Endothelial cell of umbilical vein (primary cell): ENCODE measurements around the gene CMC2. TPM values are rescaled to one million over a fixed set of nuclear protein-coding genes. Genes with fewer than 3 reads are reported as not detected.
A peak's percentile ranks its signal among the peaks of the same experiment; 100 is the strongest.

Experiments used
- BruUV-seq: library from RNA; stranded (reverse); fragments of 400-500 nt; replicated peaks from 2 replicates; lab custom pipeline; 2021; lab: Mats Ljungman, UMichigan
- CTCF ChIA-PET: fragments of 300-600, 350-600 bp; sonication (Branson Sonifier 250); formaldehyde crosslinking; loops from one replicate; lab custom pipeline; 2021; ENCODE audit warnings: antibody characterized with exemption, inconsistent platforms; lab: Charles Lee
- POLR2A ChIA-PET: fragments of 300-600, 350-600 bp; sonication (Branson Sonifier 250); formaldehyde crosslinking; loops from one replicate; lab custom pipeline; 2021; ENCODE audit warnings: antibody characterized with exemption, inconsistent platforms; lab: Charles Lee
- DNase-seq: peaks from one replicate; pipeline ENCODE4 v3.0.0-alpha.2; 2011; ENCODE audit warnings: low read depth, low spot score
- FAIRE-seq: peaks from 2 replicates; lab custom pipeline; 2011; peaks lifted over from hg19 to GRCh38; lab: Jason Lieb, UNC
- H2AFZ ChIP-seq: 2 replicates; pipeline ENCODE4 v1.6.0; 2012; ENCODE audit warnings: low read depth, low read length, control low read depth, inconsistent platforms
- H3K27ac ChIP-seq: 2 replicates; pipeline ENCODE4 v1.5.1; 2011; ENCODE audit warnings: low read depth, mild to moderate bottlenecking, control low read depth, low read length, moderate library complexity; ENCODE audit not compliant: insufficient read depth
- H3K27me3 ChIP-seq, 2 experiments: 2 replicates each; pipeline versions ENCODE4 v1.6.0 to v1.6.1; 2011; ENCODE audit warnings: low read length in 2 of 2, mixed read lengths in 1 of 2; ENCODE audit not compliant: control insufficient read depth in 2 of 2, insufficient read depth in 2 of 2
- H3K36me3 ChIP-seq, 2 experiments: 2 replicates in 1 of 2; 3 replicates in 1 of 2; pipeline ENCODE4 v1.5.1; 2011; ENCODE audit warnings: low read length in 2 of 2, mild to moderate bottlenecking in 1 of 2, moderate library complexity in 1 of 2; ENCODE audit not compliant: control insufficient read depth in 2 of 2, insufficient read depth in 2 of 2; ENCODE audit errors: extremely low read depth in 1 of 2
- H3K4me1 ChIP-seq: 3 replicates; pipeline ENCODE4 v1.5.1; 2011; ENCODE audit warnings: mild to moderate bottlenecking, low read length; ENCODE audit not compliant: control insufficient read depth, insufficient read depth; ENCODE audit errors: extremely low read depth
- H3K4me2 ChIP-seq: 2 replicates; pipeline ENCODE4 v1.6.1; 2011; ENCODE audit warnings: low read length, control low read depth, mixed read lengths; ENCODE audit not compliant: insufficient read depth
- H3K4me3 ChIP-seq, 3 experiments: fragments of 200-600 bp in 1 of 3; sonication (generic), shearing (Covaris generic) in 1 of 3; replicated peaks in 1 of 3; 2 replicates each; pipeline ENCODE4 v1.5.1; 2011 to 2016; ENCODE audit warnings: control low read depth in 3 of 3, low read length in 3 of 3, mild to moderate bottlenecking in 2 of 3, inconsistent platforms in 1 of 3, low read depth in 1 of 3, moderate library complexity in 1 of 3; ENCODE audit not compliant: insufficient read depth in 1 of 3
- H3K79me2 ChIP-seq: 2 replicates; pipeline ENCODE4 v1.6.0; 2012; ENCODE audit warnings: low read length, inconsistent platforms; ENCODE audit not compliant: control insufficient read depth, insufficient read depth
- H3K9ac ChIP-seq: replicated peaks from 2 replicates; pipeline ENCODE3; 2011; ENCODE audit warnings: low read length, control low read depth; ENCODE audit not compliant: insufficient read depth; ENCODE audit errors: extremely low read depth
- H3K9me1 ChIP-seq: replicated peaks from 3 replicates; pipeline ENCODE4 v1.6.0; 2011; ENCODE audit warnings: mild to moderate bottlenecking, low read length; ENCODE audit not compliant: control insufficient read depth, insufficient read depth; ENCODE audit errors: extremely low read depth
- H3K9me3 ChIP-seq: replicated peaks from 2 replicates; pipeline ENCODE4 v1.5.1; 2012; ENCODE audit warnings: low read length, inconsistent platforms; ENCODE audit not compliant: control insufficient read depth, insufficient read depth
- H4K20me1 ChIP-seq: replicated peaks from 2 replicates; pipeline ENCODE3; 2011; ENCODE audit warnings: mild to moderate bottlenecking, low read length; ENCODE audit not compliant: control insufficient read depth, insufficient read depth; ENCODE audit errors: extremely low read depth
- CTCF ChIP-seq, 2 donors: IDR thresholded peaks; 1 replicate in 1 of 2; 2 replicates in 1 of 2; pipeline ENCODE4 v1.5.1; 2011; ENCODE audit warnings: low read length in 2 of 2, mild to moderate bottlenecking in 2 of 2, moderate library complexity in 2 of 2, control low read depth in 1 of 2, inconsistent platforms in 1 of 2, low read depth in 1 of 2; ENCODE audit not compliant: insufficient read depth in 1 of 2; ENCODE audit errors: extremely low read depth in 1 of 2
- EZH2 ChIP-seq: IDR thresholded peaks from 2 replicates; pipeline ENCODE4 v1.6.1; 2012; ENCODE audit warnings: borderline replicate concordance, low read depth, mild to moderate bottlenecking, moderate library complexity, low read length, inconsistent platforms; ENCODE audit not compliant: severe bottlenecking
- FOS ChIP-seq: IDR thresholded peaks from 2 replicates; pipeline ENCODE4 v1.6.1; 2011; ENCODE audit warnings: mild to moderate bottlenecking, low read length, moderate library complexity, borderline replicate concordance; ENCODE audit not compliant: insufficient read depth
- GATA2 ChIP-seq: IDR thresholded peaks from 2 replicates; pipeline ENCODE4 v1.7.0; 2011; ENCODE audit warnings: low read depth, mild to moderate bottlenecking, moderate library complexity, mixed read lengths, low read length; ENCODE audit not compliant: insufficient read length, insufficient read depth
- JUN ChIP-seq: IDR thresholded peaks from 2 replicates; pipeline ENCODE4 v1.6.1; 2011; ENCODE audit warnings: borderline replicate concordance, low read depth; ENCODE audit not compliant: insufficient read length, insufficient read depth
- MAX ChIP-seq: IDR thresholded peaks from 2 replicates; pipeline ENCODE4 v1.6.1; 2011; ENCODE audit not compliant: insufficient read depth, insufficient read length
- MYC ChIP-seq: IDR thresholded peaks from one replicate; pipeline ENCODE4 v1.6.1; 2011; ENCODE audit warnings: mild to moderate bottlenecking, low read depth, low read length
- POLR2A ChIP-seq: IDR thresholded peaks from 2 replicates; pipeline ENCODE4 v1.6.1; 2012; ENCODE audit warnings: low read depth, mild to moderate bottlenecking, control low read depth, low read length
- POLR2AphosphoS5 ChIP-seq: IDR thresholded peaks from 2 replicates; pipeline ENCODE4 v1.6.1; 2012; ENCODE audit warnings: low read depth, mild to moderate bottlenecking, control low read depth, low read length, moderate library complexity; ENCODE audit not compliant: insufficient read depth
- dilution Hi-C: fragments of 300-500 bp; cut with MboI; formaldehyde crosslinking; loops from one replicate; pipeline ENCODE4 v1.15.0; 2019; ENCODE audit warnings: low sequenced_read_pairs; ENCODE audit not compliant: extremely low pct_ligation_motif_present
- intact Hi-C: fragments of 100-400 bp; cut with micrococcal nuclease; formaldehyde crosslinking; loops from one replicate; pipeline ENCODE4 v1.10.0; 2022
- polyA plus RNA-seq, 4 experiments: library from polyadenylated mRNA; depleted of rRNA in 3 of 4; stranded (reverse) in 3 of 4; unstranded in 1 of 4; fragments of >200 nt; gene quantifications; 2 replicates each; pipeline versions ENCODE4 v1.2.1 to v1.2.3, GENCODE V29; 2011 to 2012; ENCODE audit warnings: missing spikeins in 1 of 4
- total RNA-seq: library from RNA; stranded (reverse); gene quantifications from 2 replicates; pipeline ENCODE4 v1.2.3, GENCODE V29; 2021

CMC2 gene
- total and polyA plus RNA-seq, 2 donors (not counting 3 experiments of a cell fraction or from before 2014, with no cell fraction given): 97.8 to 216 TPM

- TF ChIP-seq MAX: no peak
- no peak for TF ChIP-seq GATA2
- TF ChIP-seq MYC: no peak
- TF ChIP-seq POLR2AphosphoS5: no peak
- TF ChIP-seq EZH2: no peak
- TF ChIP-seq FOS: no peak
- TF ChIP-seq JUN: no peak
- TF ChIP-seq CTCF (IDR thresholded peaks at IDR 0.05; ENCODE audit: extremely low read depth in 1 of 2, insufficient read depth in 1 of 2, low read depth in 1 of 2, low read length in 2 of 2): no peak
- no peak for TF ChIP-seq POLR2A
- H4K20me1 ChIP-seq: no peaks in the 10 kb centered on the region
- H3K27ac ChIP-seq: peak overlapping the region; percentile 54
- ChIA-PET POLR2A (interaction anchor here (1.0 kb wide), 1 partner anchor 10 kb away, joined by 4 read pairs; no protein-coding TSS in a partner anchor), CTCF (interaction anchor here (0.7 to 5.5 kb wide), 16 partner anchors 8 to 421 kb away, joined by 3 to 218 read pairs (median 9); no protein-coding TSS in a partner anchor)
- no peaks in the 10 kb centered on the region for H3K27me3 ChIP-seq
- BruUV-seq: TSS peak; percentile 33
- H3K4me1 ChIP-seq: peaks cover 8% of the 10 kb centered on the region
- no peak overlapping the region for H3K4me2 ChIP-seq
- DNase-seq: peak; percentile 72
- H3K9me1 ChIP-seq: no peaks in the 10 kb centered on the region
- no peak overlapping the region for H3K9ac ChIP-seq
- dilution Hi-C loops (no loop called here), intact Hi-C loops (loop anchor here (1.0 kb wide), 2 partner anchors 10 to 24 kb away; no protein-coding TSS in a partner anchor)
- no peaks in the 10 kb centered on the region for H3K9me3 ChIP-seq
- FAIRE-seq: peak; percentile 74
- H3K79me2 ChIP-seq: no peaks in the 10 kb centered on the region
- peak overlapping the region; percentile 78 for H2AFZ ChIP-seq
- no peaks in the 10 kb centered on the region for H3K36me3 ChIP-seq
- H3K4me3 ChIP-seq: no peak overlapping the region
Measured at GRCh38 chr16:80947708-80948625, 58.7 kb downstream of the CMC2 start.
